C4-2B (cell line): ENCODE results near the gene TTC22.

Experiments
- CTCF ChIP-seq: fragments of 450-650 bp; conservative IDR thresholded peaks from 2 replicates; pipeline ENCODE4 v1.5.1; 2017; ENCODE audit warnings: mild to moderate bottlenecking
- ZFX ChIP-seq: fragments of 450-650 bp; IDR thresholded peaks from 2 replicates; pipeline ENCODE4 v1.6.1; 2017

- TF ChIP-seq CTCF (no peak), ZFX (no peak)
These were observed 15.0 kb upstream of the TTC22 start for GRCh38 chr1:54816130-54816529.
